OCI-LY1 (cell line): ENCODE measurements around the gene S100A9.

Experiments
- H2AFZ ChIP-seq: fragments of 200-600 bp; sonication (generic), shearing (Covaris generic); 2 replicates; pipeline ENCODE4 v1.6.0; 2014; ENCODE audit warnings: antibody characterized with exemption, mild to moderate bottlenecking, low read length
- H3F3A ChIP-seq: fragments of 200-600 bp; sonication (generic), shearing (Covaris generic); 2 replicates; pipeline ENCODE4 v1.6.0; 2014; ENCODE audit warnings: mild to moderate bottlenecking, antibody characterized with exemption, low read length, moderate library complexity; ENCODE audit not compliant: insufficient read depth
- H3K27ac ChIP-seq: fragments of 200-600 bp; sonication (generic); 2 replicates; pipeline ENCODE4 v1.5.1; 2014; ENCODE audit warnings: low read length, mixed run types, mild to moderate bottlenecking, low read depth; ENCODE audit not compliant: poor library complexity, severe bottlenecking
- H3K27me3 ChIP-seq: fragments of 200-600 bp; sonication (generic); 2 replicates; pipeline ENCODE4 v1.6.0; 2014; ENCODE audit warnings: antibody characterized with exemption, mild to moderate bottlenecking, low read length, moderate library complexity; ENCODE audit not compliant: insufficient read depth
- H3K36me3 ChIP-seq: fragments of 200-600 bp; sonication (generic); 2 replicates; pipeline ENCODE4 v1.6.1; 2014; ENCODE audit warnings: mild to moderate bottlenecking, antibody characterized with exemption, low read length, moderate library complexity, mixed read lengths; ENCODE audit not compliant: insufficient read depth
- H3K4me1 ChIP-seq: fragments of 200-600 bp; sonication (generic); 2 replicates; pipeline ENCODE4 v1.5.1; 2014; ENCODE audit warnings: mild to moderate bottlenecking, low read length, moderate library complexity; ENCODE audit not compliant: insufficient read depth, severe bottlenecking
- H3K4me2 ChIP-seq: fragments of 200-600 bp; sonication (generic), shearing (Covaris generic); 2 replicates; pipeline ENCODE4 v1.6.1; 2014; ENCODE audit warnings: low read length
- H3K4me3 ChIP-seq: fragments of 200-600 bp; sonication (generic); 2 replicates; pipeline ENCODE4 v1.5.1; 2014; ENCODE audit warnings: low read length, low read depth, mild to moderate bottlenecking, mixed read lengths; ENCODE audit not compliant: poor library complexity, severe bottlenecking
- H3K79me2 ChIP-seq: fragments of 200-600 bp; shearing (Covaris generic); 2 replicates; pipeline ENCODE4 v1.6.1; 2016; ENCODE audit warnings: mixed run types, low read length, mixed read lengths; ENCODE audit not compliant: insufficient read depth
- H3K9ac ChIP-seq: fragments of 200-600 bp; sonication (generic), shearing (Covaris generic); 2 replicates; pipeline ENCODE4 v1.6.1; 2014; ENCODE audit warnings: mild to moderate bottlenecking, low read length, mixed read lengths
- H3K9me2 ChIP-seq: fragments of 200-600 bp; sonication (generic), shearing (Covaris generic); 2 replicates; pipeline ENCODE4 v1.6.1; 2014; ENCODE audit warnings: low read depth, mild to moderate bottlenecking, low read length, mixed read lengths
- H3K9me3 ChIP-seq: fragments of 200-600 bp; shearing (Covaris generic); 2 replicates; pipeline ENCODE4 v1.6.1; 2014; ENCODE audit warnings: low read length, mixed read lengths
- H4K20me1 ChIP-seq: fragments of 200-600 bp; sonication (generic), shearing (Covaris generic); 2 replicates; pipeline ENCODE4 v1.6.0; 2016; ENCODE audit warnings: mild to moderate bottlenecking, low read length; ENCODE audit not compliant: insufficient read depth
- EZH2 ChIP-seq: fragments of 200-600 bp; sonication (generic), shearing (Covaris generic); IDR thresholded peaks from 2 replicates; pipeline ENCODE4 v1.8.0; 2017; ENCODE audit warnings: borderline replicate concordance, mixed run types, mild to moderate bottlenecking, antibody characterized with exemption, low read length, moderate library complexity, mixed read lengths
- TF ChIP-seq, protein P1 (sequence below): fragments of 200-600 bp; sonication (generic), shearing (Covaris generic); IDR thresholded peaks from 2 replicates; pipeline ENCODE4 v1.5.1; 2017; ENCODE audit warnings: mild to moderate bottlenecking, antibody characterized with exemption, low read length, moderate library complexity, mixed read lengths

S100A9 gene

DNA sequence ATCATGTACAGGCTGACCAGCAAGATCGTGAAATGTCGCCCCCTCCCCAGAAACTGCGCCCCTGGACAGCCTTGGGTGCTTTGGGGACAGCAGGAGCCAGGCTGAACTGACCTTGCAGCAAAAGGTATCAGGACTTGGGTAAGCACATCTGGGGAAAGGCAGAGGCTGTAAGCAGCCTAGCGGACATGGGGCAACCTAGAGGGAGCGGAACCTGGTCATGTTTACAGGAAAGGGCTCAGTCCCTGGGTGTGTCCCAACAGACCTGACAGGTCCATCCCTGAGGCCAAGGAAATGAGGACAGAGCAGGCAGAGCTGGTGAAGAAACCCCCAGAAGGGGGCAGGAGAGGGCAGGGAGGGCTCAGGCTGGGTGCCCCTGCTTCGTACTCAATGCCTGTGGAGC, 36.3 kb downstream of the S100A9 start:
- Histone ChIP-seq H2AFZ (no peak overlapping the region), H3K9me3 (no peaks in the 10 kb centered on the region), H3K9me2 (no peaks in the 10 kb centered on the region), H3K27ac (no peak overlapping the region), H4K20me1 (no peaks in the 10 kb centered on the region), H3F3A (no peaks in the 10 kb centered on the region), H3K4me1 (no peaks in the 10 kb centered on the region), H3K9ac (no peak overlapping the region), H3K36me3 (no peaks in the 10 kb centered on the region), H3K4me2 (no peak overlapping the region), H3K27me3 (no peaks in the 10 kb centered on the region), H3K4me3 (no peak overlapping the region), H3K79me2 (no peaks in the 10 kb centered on the region)
- no peak for TF ChIP-seq EZH2
- TF ChIP-seq, protein P1, sequence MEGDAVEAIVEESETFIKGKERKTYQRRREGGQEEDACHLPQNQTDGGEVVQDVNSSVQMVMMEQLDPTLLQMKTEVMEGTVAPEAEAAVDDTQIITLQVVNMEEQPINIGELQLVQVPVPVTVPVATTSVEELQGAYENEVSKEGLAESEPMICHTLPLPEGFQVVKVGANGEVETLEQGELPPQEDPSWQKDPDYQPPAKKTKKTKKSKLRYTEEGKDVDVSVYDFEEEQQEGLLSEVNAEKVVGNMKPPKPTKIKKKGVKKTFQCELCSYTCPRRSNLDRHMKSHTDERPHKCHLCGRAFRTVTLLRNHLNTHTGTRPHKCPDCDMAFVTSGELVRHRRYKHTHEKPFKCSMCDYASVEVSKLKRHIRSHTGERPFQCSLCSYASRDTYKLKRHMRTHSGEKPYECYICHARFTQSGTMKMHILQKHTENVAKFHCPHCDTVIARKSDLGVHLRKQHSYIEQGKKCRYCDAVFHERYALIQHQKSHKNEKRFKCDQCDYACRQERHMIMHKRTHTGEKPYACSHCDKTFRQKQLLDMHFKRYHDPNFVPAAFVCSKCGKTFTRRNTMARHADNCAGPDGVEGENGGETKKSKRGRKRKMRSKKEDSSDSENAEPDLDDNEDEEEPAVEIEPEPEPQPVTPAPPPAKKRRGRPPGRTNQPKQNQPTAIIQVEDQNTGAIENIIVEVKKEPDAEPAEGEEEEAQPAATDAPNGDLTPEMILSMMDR: no peak

GRCh38 chr1:153394391-153394790, 36.7 kb downstream of the S100A9 start:
- Histone ChIP-seq H3K4me1 (no peaks in the 10 kb centered on the region), H2AFZ (no peak overlapping the region), H3K36me3 (no peaks in the 10 kb centered on the region), H3F3A (no peaks in the 10 kb centered on the region), H3K9me2 (no peaks in the 10 kb centered on the region), H4K20me1 (no peaks in the 10 kb centered on the region), H3K79me2 (no peaks in the 10 kb centered on the region), H3K4me2 (no peak overlapping the region), H3K9me3 (no peaks in the 10 kb centered on the region), H3K27me3 (no peaks in the 10 kb centered on the region), H3K27ac (no peak overlapping the region), H3K9ac (no peak overlapping the region), H3K4me3 (no peak overlapping the region)
- no peak for TF ChIP-seq EZH2

DNA sequence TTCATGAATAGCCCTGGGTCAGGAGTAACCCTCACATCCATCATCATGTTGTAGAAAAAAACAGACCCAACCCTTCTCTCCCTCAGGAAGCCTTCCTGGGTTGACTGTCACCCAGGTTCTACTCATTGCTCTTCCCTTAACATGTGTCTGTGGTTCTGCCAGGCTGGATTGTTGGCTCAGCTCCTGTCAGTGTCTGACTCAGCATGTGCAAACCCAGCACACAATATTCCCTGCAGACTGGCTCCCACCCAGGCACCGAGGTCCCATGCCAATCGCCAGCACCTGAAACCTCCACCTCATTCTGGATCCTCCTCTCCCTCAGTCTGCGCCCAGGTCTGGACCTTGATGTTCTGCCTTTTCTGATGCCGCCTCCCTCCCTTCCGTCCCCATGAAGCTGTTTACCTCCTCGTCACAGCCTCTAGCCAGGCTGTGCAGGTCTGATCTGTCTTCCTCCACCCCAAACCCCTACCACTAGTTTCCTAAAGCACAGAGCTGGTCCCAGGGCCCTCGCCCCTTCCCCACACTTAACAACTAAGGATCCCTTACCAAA, 37.6 kb downstream of the S100A9 start:
- H3K4me3 ChIP-seq: no peak overlapping the region
- H3K9me3 ChIP-seq: no peaks in the 10 kb centered on the region
- H3F3A ChIP-seq: no peaks in the 10 kb centered on the region
- no peaks in the 10 kb centered on the region for H3K79me2 ChIP-seq
- H3K27me3 ChIP-seq: no peaks in the 10 kb centered on the region
- H2AFZ ChIP-seq: no peak overlapping the region
- H3K9ac ChIP-seq: no peak overlapping the region
- no peaks in the 10 kb centered on the region for H4K20me1 ChIP-seq
- H3K36me3 ChIP-seq: no peaks in the 10 kb centered on the region
- no peak overlapping the region for H3K27ac ChIP-seq
- H3K4me2 ChIP-seq: no peak overlapping the region
- H3K4me1 ChIP-seq: no peaks in the 10 kb centered on the region
- no peak for TF ChIP-seq EZH2
- TF ChIP-seq, protein P1: no peak
- no peaks in the 10 kb centered on the region for H3K9me2 ChIP-seq

DNA sequence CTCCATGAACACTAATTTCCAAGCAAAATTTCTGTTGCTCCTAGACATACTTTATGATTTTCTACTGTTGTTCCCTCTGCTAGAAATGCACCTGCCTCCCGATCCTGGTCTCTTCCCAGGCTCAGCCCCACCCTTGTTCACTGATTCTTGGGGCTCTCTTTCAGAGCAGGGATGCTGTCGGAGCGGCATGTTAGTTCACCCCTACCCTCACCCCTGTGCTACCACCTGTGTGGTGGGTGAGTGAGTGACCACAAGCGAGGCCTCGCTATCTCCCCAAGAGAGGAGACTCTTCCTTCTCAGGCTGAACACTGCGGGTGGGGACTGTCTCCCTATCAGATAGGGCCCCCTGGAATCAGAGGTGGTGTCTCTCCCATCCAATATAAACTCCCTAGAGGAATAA, 38.1 kb downstream of the S100A9 start:
- Histone ChIP-seq H3F3A (no peaks in the 10 kb centered on the region), H3K9me3 (no peaks in the 10 kb centered on the region), H3K9ac (no peak overlapping the region), H3K27me3 (no peaks in the 10 kb centered on the region), H4K20me1 (no peaks in the 10 kb centered on the region), H3K36me3 (no peaks in the 10 kb centered on the region), H3K79me2 (no peaks in the 10 kb centered on the region), H3K4me1 (no peaks in the 10 kb centered on the region), H3K9me2 (no peaks in the 10 kb centered on the region), H2AFZ (no peak overlapping the region), H3K4me2 (no peak overlapping the region), H3K27ac (no peak overlapping the region), H3K4me3 (no peak overlapping the region)
- TF ChIP-seq, protein P1: no peak
- no peak for TF ChIP-seq EZH2
